AG09319 (cell line): ENCODE data around the gene MED29.

ENCODE experiments used
- DNase-seq: peaks from one replicate; pipeline ENCODE4 v3.0.0-alpha.2; 2010; ENCODE audit warnings: low read depth; ENCODE audit errors: extremely low read depth
- CTCF ChIP-seq: IDR thresholded peaks from 2 replicates; pipeline ENCODE4 v1.5.1; 2011; ENCODE audit warnings: low read depth, mild to moderate bottlenecking, inconsistent platforms, low read length, moderate library complexity

The MED29 gene

GRCh38 chr19:39360599-39360998, 30.6 kb upstream of the MED29 start:
- no peak for TF ChIP-seq CTCF
- no peak for DNase-seq

- DNase-seq, result no peak
- TF ChIP-seq CTCF, result no peak
Measured at GRCh38 chr19:39362682-39363657, 28.2 kb upstream of the MED29 start.

GRCh38 chr19:39363901-39364457, 27.2 kb upstream of the MED29 start:
- no peak for DNase-seq
- no peak for TF ChIP-seq CTCF

GRCh38 chr19:39365531-39365930, 25.6 kb upstream of the MED29 start:
- no peak for TF ChIP-seq CTCF

GRCh38 chr19:39369200-39369599, 22.0 kb upstream of the MED29 start:
- TF ChIP-seq CTCF, result no peak
- no peak for DNase-seq

More at GRCh38 chr19:39365531-39365930, 25.6 kb upstream of the MED29 start:
- DNase-seq, result no peak

GRCh38 chr19:39370735-39371134, 20.4 kb upstream of the MED29 start:
- TF ChIP-seq CTCF, result no peak
- DNase-seq, result no peak
